CD4-positive, alpha-beta T cell treated with Interleukin-4 for 1 hour (primary cell): ENCODE data around the gene ULK4.
"Not testable (repeated sequence)": the region's sequence is repeated elsewhere in the genome, so short reads cannot be mapped to it uniquely, and the experiment has no call there.

Source experiments
- DNase-seq, 2 donors: peaks; one replicate each; pipeline ENCODE4 v3.0.0-alpha.2; 2020 to 2022

The ULK4 gene

GRCh38 chr3:41683666-41684350 is 278.1 kb downstream of the ULK4 start:
- DNase-seq: no peak

GRCh38 chr3:41682996-41683395 is 278.9 kb downstream of the ULK4 start:
- DNase-seq: no peak

GRCh38 chr3:41682382-41682781 is 279.5 kb downstream of the ULK4 start:
- DNase-seq: no peak

- DNase-seq: no peak
Measured at GRCh38 chr3:41681479-41681878, 280.4 kb downstream of the ULK4 start.

- no peak for DNase-seq
Measured at GRCh38 chr3:41679374-41679773, 282.5 kb downstream of the ULK4 start.

GRCh38 chr3:41675102-41675501 is 286.8 kb downstream of the ULK4 start:
- not testable (repeated sequence) for DNase-seq

GRCh38 chr3:41674449-41674848 is 287.5 kb downstream of the ULK4 start:
- no peak for DNase-seq

- DNase-seq: no peak
Measured at GRCh38 chr3:41673650-41674049, 288.3 kb downstream of the ULK4 start.

- no peak for DNase-seq
Measured at GRCh38 chr3:41668379-41668778, 293.5 kb downstream of the ULK4 start.

GRCh38 chr3:41662288-41662687 is 299.6 kb downstream of the ULK4 start:
- no peak for DNase-seq

- DNase-seq: no peak
Measured at GRCh38 chr3:41661796-41662195, 300.1 kb downstream of the ULK4 start.

- no peak for DNase-seq
Measured at GRCh38 chr3:41660510-41660909, 301.4 kb downstream of the ULK4 start.

- no peak for DNase-seq
Measured at GRCh38 chr3:41653571-41654239, 308.2 kb downstream of the ULK4 start.

- no peak for DNase-seq
Measured at GRCh38 chr3:41652931-41653330, 309.0 kb downstream of the ULK4 start.

GRCh38 chr3:41652506-41652905 is 309.4 kb downstream of the ULK4 start:
- no peak for DNase-seq

- DNase-seq: no peak
Measured at GRCh38 chr3:41651718-41652117, 310.2 kb downstream of the ULK4 start.

GRCh38 chr3:41650406-41650805 is 311.5 kb downstream of the ULK4 start:
- DNase-seq: no peak

- no peak for DNase-seq
Measured at GRCh38 chr3:41649129-41649739, 312.7 kb downstream of the ULK4 start.

GRCh38 chr3:41647730-41648129 is 314.2 kb downstream of the ULK4 start:
- not testable (repeated sequence) for DNase-seq

- DNase-seq: no peak
Measured at GRCh38 chr3:41640076-41640475, 321.8 kb downstream of the ULK4 start.

- DNase-seq: no peak
Measured at GRCh38 chr3:41638381-41638780, 323.5 kb downstream of the ULK4 start.

GRCh38 chr3:41632700-41633099 is 329.2 kb downstream of the ULK4 start:
- DNase-seq: no peak

GRCh38 chr3:41630708-41631107 is 331.2 kb downstream of the ULK4 start:
- no peak for DNase-seq

- DNase-seq: no peak
Measured at GRCh38 chr3:41629986-41630385, 331.9 kb downstream of the ULK4 start.
